ENCODE data around the gene SGMS1. TPM values are rescaled to one million over a fixed set of nuclear protein-coding genes. Genes with fewer than 3 reads are reported as not detected.

SGMS1 gene
- polyA plus RNA-seq, 1 donor (not counting 4 experiments of a cell fraction or from before 2014, with no cell fraction given), result 18.3 TPM

- no peaks in the 10 kb centered on the region for H3K9me1 ChIP-seq (ENCODE audit: control insufficient read depth, extremely low read depth, insufficient read depth, low read length)
- no peak for DNase-seq (ENCODE audit: low read depth, low spot score)
- no peak overlapping the region for H2AFZ ChIP-seq (ENCODE audit: control insufficient read depth, low read length)
- peak overlapping the region; percentile 0 for H3K4me2 ChIP-seq (ENCODE audit: control insufficient read depth, extremely low read depth, insufficient read depth, low read depth, low read length)
- no peaks in the 10 kb centered on the region for H3K27me3 ChIP-seq (ENCODE audit: control insufficient read depth, extremely low read depth, insufficient read depth, low read length)
- dilution Hi-C loops (cut with MboI; ENCODE audit: extremely low pct_ligation_motif_present, low sequenced_read_pairs), result no loop called here
- no peaks in the 10 kb centered on the region for H3K9me3 ChIP-seq (ENCODE audit: control insufficient read depth, low read depth, low read length)
- no peak for TF ChIP-seq CTCF (optimal IDR thresholded peaks at IDR 0.05 in 1 of 3, IDR thresholded peaks at IDR 0.05 in 1 of 3, conservative IDR thresholded peaks at IDR 0.05 in 1 of 3; ENCODE audit: extremely low read depth in 1 of 3, insufficient read depth in 2 of 3, low read length in 3 of 3)
- H3K4me1 ChIP-seq (ENCODE audit: control insufficient read depth, extremely low read depth, insufficient read depth, low read length), result peaks cover 19% of the 10 kb centered on the region
- no peaks in the 10 kb centered on the region for H3K79me2 ChIP-seq (ENCODE audit: control insufficient read depth, insufficient read depth, low read length)
- peak; percentile 61 for FAIRE-seq
- H3K9ac ChIP-seq (ENCODE audit: control insufficient read depth, extremely low read depth, insufficient read depth, low read length), result no peak overlapping the region
- H3K4me3 ChIP-seq (ENCODE audit: control insufficient read depth in 2 of 3, extremely low read depth in 1 of 3, insufficient read depth in 2 of 3, low read depth in 1 of 3, low read length in 3 of 3), result no peak overlapping the region
- no peaks in the 10 kb centered on the region for H3K36me3 ChIP-seq (ENCODE audit: control insufficient read depth in 2 of 2, extremely low read depth in 1 of 2, insufficient read depth in 2 of 2, low read length in 2 of 2)
- H3K27ac ChIP-seq (ENCODE audit: control insufficient read depth, insufficient read depth, low read length), result no peak overlapping the region
- H4K20me1 ChIP-seq (ENCODE audit: control insufficient read depth, extremely low read depth, insufficient read depth, low read length), result no peaks in the 10 kb centered on the region
Observed at GRCh38 chr10:50511492-50512213, 112.1 kb downstream of the SGMS1 start.

GRCh38 chr10:50510517-50511473 lies 113.0 kb downstream of the SGMS1 start:
- DNase-seq (ENCODE audit: low read depth, low spot score) (no peak), FAIRE-seq (no peak)
- no peaks in the 10 kb centered on the region for H3K9me3 ChIP-seq (ENCODE audit: control insufficient read depth, low read depth, low read length)
- no peaks in the 10 kb centered on the region for H3K36me3 ChIP-seq (ENCODE audit: control insufficient read depth in 2 of 2, extremely low read depth in 1 of 2, insufficient read depth in 2 of 2, low read length in 2 of 2)
- H3K9ac ChIP-seq (ENCODE audit: control insufficient read depth, extremely low read depth, insufficient read depth, low read length), result no peak overlapping the region
- H3K4me3 ChIP-seq (ENCODE audit: control insufficient read depth in 2 of 3, extremely low read depth in 1 of 3, insufficient read depth in 2 of 3, low read depth in 1 of 3, low read length in 3 of 3), result no peak overlapping the region
- H3K9me1 ChIP-seq (ENCODE audit: control insufficient read depth, extremely low read depth, insufficient read depth, low read length), result no peaks in the 10 kb centered on the region
- dilution Hi-C loops (cut with MboI; ENCODE audit: extremely low pct_ligation_motif_present, low sequenced_read_pairs), result no loop called here
- H2AFZ ChIP-seq (ENCODE audit: control insufficient read depth, low read length), result no peak overlapping the region
- no peak overlapping the region for H3K4me2 ChIP-seq (ENCODE audit: control insufficient read depth, extremely low read depth, insufficient read depth, low read depth, low read length)
- TF ChIP-seq EZH2 (IDR thresholded peaks at IDR 0.05; ENCODE audit: low read length) (no peak), CTCF (optimal IDR thresholded peaks at IDR 0.05 in 1 of 3, IDR thresholded peaks at IDR 0.05 in 1 of 3, conservative IDR thresholded peaks at IDR 0.05 in 1 of 3; ENCODE audit: extremely low read depth in 1 of 3, insufficient read depth in 2 of 3, low read length in 3 of 3) (no peak)
- H3K79me2 ChIP-seq (ENCODE audit: control insufficient read depth, insufficient read depth, low read length), result no peaks in the 10 kb centered on the region
- no peak overlapping the region for H3K27ac ChIP-seq (ENCODE audit: control insufficient read depth, insufficient read depth, low read length)
- H3K4me1 ChIP-seq (ENCODE audit: control insufficient read depth, extremely low read depth, insufficient read depth, low read length), result peaks cover 19% of the 10 kb centered on the region
- no peaks in the 10 kb centered on the region for H3K27me3 ChIP-seq (ENCODE audit: control insufficient read depth, extremely low read depth, insufficient read depth, low read length)
- no peaks in the 10 kb centered on the region for H4K20me1 ChIP-seq (ENCODE audit: control insufficient read depth, extremely low read depth, insufficient read depth, low read length)
